Fibroblast of lung (primary cell): ENCODE results near the gene SLC5A10.
"Not testable (repeated sequence)": the region's sequence is repeated elsewhere in the genome, so short reads cannot be mapped to it uniquely, and the experiment has no call there.

Experiments
- CTCF ChIP-seq, 2 donors: IDR thresholded peaks in 1 of 2; conservative IDR thresholded peaks in 1 of 2; 1 replicate in 1 of 2; 2 replicates in 1 of 2; pipeline ENCODE4 v1.5.1; 2011 to 2012; ENCODE audit warnings: low read length in 2 of 2, control low read depth in 1 of 2, inconsistent platforms in 1 of 2, low read depth in 1 of 2, mild to moderate bottlenecking in 1 of 2
- EZH2 ChIP-seq: IDR thresholded peaks from 2 replicates; pipeline ENCODE4 v1.5.1; 2012; ENCODE audit warnings: low read length, control low read depth, mild to moderate bottlenecking; ENCODE audit errors: missing control alignments

- TF ChIP-seq CTCF (conservative IDR thresholded peaks at IDR 0.05 in 1 of 2, IDR thresholded peaks at IDR 0.05 in 1 of 2; ENCODE audit: low read depth in 1 of 2, low read length in 2 of 2); EZH2: not testable (repeated sequence)
Measured at GRCh38 chr17:19062718-19063325, 110.9 kb downstream of the SLC5A10 start.
